IMR-90 (cell line): ENCODE results near the gene INPP5A. TPM values are rescaled to one million over a fixed set of nuclear protein-coding genes. Genes with fewer than 3 reads are reported as not detected.

Experiments used
- ATAC-seq: fragments of 200-7000 bp; cut with Tn5 transposase; 2 replicates; pipeline ENCODE4 v1.9.1; 2020; ENCODE audit warnings: low read depth, mild to moderate bottlenecking, moderate library complexity
- BruUV-seq: library from RNA; stranded (reverse); fragments of 400-500 nt; replicated peaks from 2 replicates; lab custom pipeline; 2021; lab: Mats Ljungman, UMichigan
- CTCF ChIA-PET: fragments of 300-600 bp; formaldehyde crosslinking; extraction: SDS; loops from one replicate; lab custom pipeline; 2021; ENCODE audit warnings: antibody characterized with exemption; lab: Yijun Ruan, JAX
- POLR2A ChIA-PET: fragments of 300-600 bp; sonication (Branson Sonifier 250); formaldehyde crosslinking; loops from one replicate; lab custom pipeline; 2022; ENCODE audit warnings: antibody characterized with exemption; ENCODE audit not compliant: unreplicated experiment; lab: Charles Lee
- DNase-seq: peaks from one replicate; pipeline ENCODE4 v3.0.0; 2013
- H2AFZ ChIP-seq: replicated peaks from 2 replicates; pipeline ENCODE3; 2013; ENCODE audit warnings: low read length, mild to moderate bottlenecking; ENCODE audit not compliant: poor library complexity
- H2AK5ac ChIP-seq: 2 replicates; pipeline ENCODE4 v1.6.1; 2013; ENCODE audit warnings: low read depth, low read length, inconsistent platforms
- H2AK9ac ChIP-seq: replicated peaks from 2 replicates; pipeline ENCODE3; 2013; ENCODE audit warnings: mild to moderate bottlenecking, low read depth, low read length, moderate library complexity; ENCODE audit not compliant: poor library complexity
- H2BK120ac ChIP-seq: 2 replicates; pipeline ENCODE4 v1.6.1; 2013; ENCODE audit warnings: low read depth, low read length, inconsistent platforms
- H2BK15ac ChIP-seq: 3 replicates; pipeline ENCODE4 v1.6.1; 2013; ENCODE audit warnings: low read depth, low read length, inconsistent platforms
- H2BK20ac ChIP-seq: 2 replicates; pipeline ENCODE4 v1.6.1; 2013; ENCODE audit warnings: low read depth, mild to moderate bottlenecking, inconsistent platforms, low read length, moderate library complexity
- H2BK5ac ChIP-seq: 2 replicates; pipeline ENCODE4 v1.6.1; 2013; ENCODE audit warnings: mild to moderate bottlenecking, low read depth, low read length, inconsistent platforms; ENCODE audit not compliant: poor library complexity, severe bottlenecking
- H3K14ac ChIP-seq: replicated peaks from 2 replicates; pipeline ENCODE4 v1.6.1; 2013; ENCODE audit warnings: low read depth, low read length, inconsistent platforms
- H3K18ac ChIP-seq: 2 replicates; pipeline ENCODE4 v1.6.1; 2013; ENCODE audit warnings: low read depth, low read length, control low read depth
- H3K23ac ChIP-seq: 2 replicates; pipeline ENCODE4 v1.6.1; 2013; ENCODE audit warnings: low read depth, low read length, inconsistent platforms
- H3K27ac ChIP-seq: 2 replicates; pipeline ENCODE4 v1.5.1; 2013; ENCODE audit warnings: mild to moderate bottlenecking, control low read depth, low read length; ENCODE audit not compliant: insufficient read depth
- H3K27me3 ChIP-seq: 2 replicates; pipeline ENCODE4 v1.6.1; 2013; ENCODE audit warnings: low read length; ENCODE audit not compliant: control insufficient read depth, insufficient read depth
- H3K36me3 ChIP-seq: 2 replicates; pipeline ENCODE4 v1.6.1; 2013; ENCODE audit warnings: low read length, mixed read lengths; ENCODE audit not compliant: control insufficient read depth, insufficient read depth
- H3K4ac ChIP-seq: 2 replicates; pipeline ENCODE4 v1.6.1; 2013; ENCODE audit warnings: low read depth, low read length, inconsistent platforms
- H3K4me1 ChIP-seq: 2 replicates; pipeline ENCODE4 v1.6.1; 2013; ENCODE audit warnings: low read length, mixed read lengths; ENCODE audit not compliant: control insufficient read depth, insufficient read depth
- H3K4me2 ChIP-seq: 2 replicates; pipeline ENCODE4 v1.6.1; 2013; ENCODE audit warnings: low read depth, mild to moderate bottlenecking, control low read depth, low read length, moderate library complexity
- H3K4me3 ChIP-seq: 2 replicates; pipeline ENCODE4 v1.5.1; 2013; ENCODE audit warnings: low read depth, mild to moderate bottlenecking, control low read depth, low read length, moderate library complexity; ENCODE audit not compliant: insufficient read depth
- H3K56ac ChIP-seq: 2 replicates; pipeline ENCODE4 v1.6.1; 2013; ENCODE audit warnings: low read length, inconsistent platforms; ENCODE audit not compliant: insufficient read depth; ENCODE audit errors: extremely low read depth
- H3K79me1 ChIP-seq, 2 experiments: 2 replicates each; pipeline ENCODE4 v1.6.1; 2013; ENCODE audit warnings: low read length in 2 of 2, inconsistent platforms in 1 of 2, low read depth in 1 of 2
- H3K9ac ChIP-seq: 2 replicates; pipeline ENCODE4 v1.6.1; 2013; ENCODE audit warnings: low read depth, low read length, control low read depth
- H3K9me1 ChIP-seq: 2 replicates; pipeline ENCODE4 v1.6.1; 2013; ENCODE audit warnings: low read length, inconsistent platforms; ENCODE audit not compliant: insufficient read depth
- H3K9me3 ChIP-seq: 2 replicates; pipeline ENCODE4 v1.6.1; 2013; ENCODE audit warnings: low read length; ENCODE audit not compliant: control insufficient read depth, insufficient read depth
- H4K20me1 ChIP-seq: 2 replicates; pipeline ENCODE4 v1.6.1; 2013; ENCODE audit warnings: low read length, inconsistent platforms; ENCODE audit not compliant: insufficient read depth
- H4K5ac ChIP-seq: 2 replicates; pipeline ENCODE4 v1.6.1; 2013; ENCODE audit warnings: mild to moderate bottlenecking, low read depth, low read length, control low read depth
- H4K8ac ChIP-seq, 2 experiments: 2 replicates each; pipeline ENCODE4 v1.6.1; 2013; ENCODE audit warnings: low read depth in 2 of 2, low read length in 2 of 2, control low read depth in 1 of 2, inconsistent platforms in 1 of 2
- H4K91ac ChIP-seq: 2 replicates; pipeline ENCODE4 v1.6.1; 2013; ENCODE audit warnings: low read depth, low read length, inconsistent platforms; ENCODE audit not compliant: insufficient read depth
- BHLHE40 ChIP-seq: fragments of 150-350 bp; IDR thresholded peaks from 2 replicates; pipeline ENCODE4 v1.6.1; 2016; ENCODE audit warnings: mild to moderate bottlenecking, low read depth, low read length
- CEBPB ChIP-seq: IDR thresholded peaks from 2 replicates; pipeline ENCODE4 v1.6.1; 2012; ENCODE audit warnings: low read depth, low read length, improper control_type of control experiment
- CHD1 ChIP-seq: IDR thresholded peaks from 2 replicates; pipeline ENCODE4 v1.6.1; 2012; ENCODE audit warnings: low read depth, low read length, improper control_type of control experiment
- ELK1 ChIP-seq: fragments of 150-350 bp; IDR thresholded peaks from 2 replicates; pipeline ENCODE4 v1.6.1; 2016; ENCODE audit warnings: low read depth, mild to moderate bottlenecking, low read length, moderate library complexity, borderline replicate concordance
- FOS ChIP-seq: fragments of 150-350 bp; IDR thresholded peaks from 2 replicates; pipeline ENCODE4 v1.6.1; 2016; ENCODE audit warnings: low read depth, low read length
- MAFK ChIP-seq: IDR thresholded peaks from 2 replicates; pipeline ENCODE4 v1.6.1; 2012; ENCODE audit warnings: low read depth, low read length, improper control_type of control experiment
- MAZ ChIP-seq: IDR thresholded peaks from 2 replicates; pipeline ENCODE4 v1.6.1; 2012; ENCODE audit warnings: low read depth, mild to moderate bottlenecking, low read length, improper control_type of control experiment, moderate library complexity, borderline replicate concordance
- MXI1 ChIP-seq: IDR thresholded peaks from 2 replicates; pipeline ENCODE4 v1.6.1; 2012; ENCODE audit warnings: low read depth, mild to moderate bottlenecking, low read length, moderate library complexity, borderline replicate concordance
- NFE2L2 ChIP-seq: fragments of 150-350 bp; IDR thresholded peaks from 2 replicates; pipeline ENCODE4 v1.6.1; 2016; ENCODE audit warnings: low read depth, mild to moderate bottlenecking, low read length
- POLR2A ChIP-seq: IDR thresholded peaks from 2 replicates; pipeline ENCODE4 v1.6.1; 2012; ENCODE audit warnings: mild to moderate bottlenecking, low read depth, low read length
- RCOR1 ChIP-seq: IDR thresholded peaks from 2 replicates; pipeline ENCODE4 v1.6.1; 2012; ENCODE audit warnings: mild to moderate bottlenecking, low read length, improper control_type of control experiment; ENCODE audit not compliant: insufficient replicate concordance
- RFX5 ChIP-seq: IDR thresholded peaks from 2 replicates; pipeline ENCODE4 v1.8.0; 2012; ENCODE audit warnings: low read depth, mild to moderate bottlenecking, low read length, moderate library complexity
- WGBS, 2 experiments: methylation state at CpG; one replicate each; pipeline versions ENCODE4 v1.1.5 to v1.1.7; 2013; ENCODE audit warnings: missing lambda C conversion rate in 2 of 2; ENCODE audit not compliant: insufficient read length in 1 of 2; ENCODE audit errors: extremely low coverage in 2 of 2; 5-methylcytosine and 5-hydroxymethylcytosine counted together
- dilution Hi-C: fragments of 300-500 bp; cut with HindIII; formaldehyde crosslinking; loops from one replicate; pipeline ENCODE4 v1.14.3; 2018; ENCODE audit warnings: low sequenced_read_pairs; ENCODE audit not compliant: unreplicated experiment
- in situ Hi-C: fragments of 300-500 bp; cut with MboI; formaldehyde crosslinking; loops from 3 replicates; pipeline ENCODE4 v1.14.3; 2019; ENCODE audit warnings: low sequenced_read_pairs, inconsistent platforms, mixed read lengths
- intact Hi-C: fragments of 100-400 bp; cut with micrococcal nuclease; formaldehyde crosslinking; loops from 2 replicates; pipeline ENCODE4 v1.10.0; 2022
- polyA plus RNA-seq, 3 experiments: library from polyadenylated mRNA; depleted of rRNA; stranded (reverse); fragments of >200 nt; gene quantifications; 2 replicates each; pipeline ENCODE4 v1.2.3, GENCODE V29; 2012; ENCODE audit warnings: low replicate concordance in 1 of 3
- total RNA-seq: library from RNA; depleted of rRNA; stranded (reverse); fragments of >200 nt; gene quantifications from 2 replicates; pipeline ENCODE4 v1.2.3, GENCODE V29; 2012
- TF ChIP-seq, protein P1 (sequence below): fragments of 150-350 bp; IDR thresholded peaks from 2 replicates; pipeline ENCODE4 v1.6.1; 2017; ENCODE audit warnings: mild to moderate bottlenecking, antibody characterized with exemption, low read length, low read depth

Gene INPP5A
- total and polyA plus RNA-seq, 2 of the 4 experiments (the other 2 are of a cell fraction), result 21.4 to 36.7 TPM

DNA sequence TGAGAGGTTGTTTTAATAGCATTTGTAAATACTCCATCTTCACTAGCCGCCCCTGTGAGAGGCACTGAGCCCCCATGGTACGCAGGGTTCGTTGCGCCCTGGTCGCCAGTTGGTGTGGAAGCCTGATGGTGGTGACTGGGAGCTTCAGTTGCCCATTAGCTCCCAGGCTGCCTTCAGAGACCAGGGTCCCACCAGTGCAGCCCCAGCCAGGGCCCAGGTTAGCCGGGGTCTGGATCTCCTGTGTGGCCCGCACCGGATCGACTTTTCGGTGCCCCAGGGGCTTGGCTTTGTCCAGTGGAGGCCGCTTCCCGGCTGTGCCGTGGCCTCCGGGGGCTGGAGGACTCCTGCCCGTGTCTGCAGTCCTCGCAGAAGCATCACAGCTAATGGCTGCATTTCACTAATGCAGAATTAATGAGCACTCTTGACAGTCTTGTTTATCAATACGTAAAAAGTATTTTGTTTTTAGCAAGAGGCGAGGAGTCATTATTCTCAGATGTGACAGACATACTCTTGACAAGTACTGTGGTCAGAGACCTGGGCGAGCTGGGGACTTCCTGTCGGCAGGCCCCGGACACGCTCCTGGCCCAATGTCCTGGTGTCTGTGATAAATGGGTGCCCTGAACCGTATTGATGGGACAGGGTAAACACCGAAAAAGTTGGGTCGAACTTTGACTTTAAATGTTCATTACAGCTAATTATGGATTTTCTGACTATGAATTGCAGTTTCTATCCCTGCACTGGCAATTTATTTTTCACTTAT lies 148.5 kb downstream of the INPP5A start (continued):
- no peak for TF ChIP-seq MAZ

- dilution Hi-C loops (no loop called here), intact Hi-C loops (no loop called here), in situ Hi-C loops (no loop called here)
- Histone ChIP-seq H3K4me1 (peaks cover 16% of the 10 kb centered on the region), H3K36me3 (peaks cover 6% of the 10 kb centered on the region), H3K27me3 (no peaks in the 10 kb centered on the region), H3K14ac (no peak overlapping the region), H2BK20ac (no peak overlapping the region), H3K79me1 (peaks cover 28 to 55% of the 10 kb centered on the region in 2 experiments), H4K8ac (no peak overlapping the region), H2AFZ (no peak overlapping the region), H4K91ac (no peak overlapping the region), H3K4ac (no peak overlapping the region), H3K56ac (no peak overlapping the region), H4K20me1 (peaks cover 18% of the 10 kb centered on the region; the same call in 1 of the 2 replicates), H2BK15ac (no peak overlapping the region), H2BK5ac (no peak overlapping the region), H3K18ac (no peak overlapping the region), H3K9me1 (peaks cover 22% of the 10 kb centered on the region), H4K5ac (no peak overlapping the region), H2AK5ac (0 out of 2 replicates have a peak overlapping the region, but pooled peaks have one; percentile 29), H3K23ac (no peak overlapping the region), H3K9me3 (no peaks in the 10 kb centered on the region), H2BK120ac (no peak overlapping the region), H3K27ac (no peak overlapping the region), H3K4me2 (no peak overlapping the region), H3K9ac (no peak overlapping the region), H3K4me3 (no peak overlapping the region), H2AK9ac (no peak overlapping the region)
- CTCF ChIA-PET, result no interaction called here
- no TSS peak for BruUV-seq
- POLR2A ChIA-PET, result no interaction called here
- 93% methylated on average over 5 of the region's 21 CpGs; no CpG with 5 or more reads in 1 of the 2 experiments for WGBS, 2 experiments
- ATAC-seq (no peak), DNase-seq (no peak)
- TF ChIP-seq MAFK, result no peak
- TF ChIP-seq CHD1, result no peak
- TF ChIP-seq, protein P1, sequence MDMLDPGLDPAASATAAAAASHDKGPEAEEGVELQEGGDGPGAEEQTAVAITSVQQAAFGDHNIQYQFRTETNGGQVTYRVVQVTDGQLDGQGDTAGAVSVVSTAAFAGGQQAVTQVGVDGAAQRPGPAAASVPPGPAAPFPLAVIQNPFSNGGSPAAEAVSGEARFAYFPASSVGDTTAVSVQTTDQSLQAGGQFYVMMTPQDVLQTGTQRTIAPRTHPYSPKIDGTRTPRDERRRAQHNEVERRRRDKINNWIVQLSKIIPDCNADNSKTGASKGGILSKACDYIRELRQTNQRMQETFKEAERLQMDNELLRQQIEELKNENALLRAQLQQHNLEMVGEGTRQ, result no peak
- no peak for TF ChIP-seq CEBPB
- TF ChIP-seq ELK1, result no peak
- TF ChIP-seq BHLHE40, result no peak
- no peak for TF ChIP-seq RCOR1
- TF ChIP-seq RFX5, result no peak
- TF ChIP-seq FOS, result no peak
- no peak for TF ChIP-seq POLR2A
- TF ChIP-seq NFE2L2, result no peak
- TF ChIP-seq MXI1, result no peak
- no peak for TF ChIP-seq MAZ
Measured at GRCh38 chr10:132687181-132687892, 149.8 kb downstream of the INPP5A start.
